H1 (cell line): ENCODE measurements around the gene PLXNA4. TPM values are rescaled to one million over a fixed set of nuclear protein-coding genes. Genes with fewer than 3 reads are reported as not detected.

Source experiments
- CTCF ChIA-PET: fragments of 300-600 bp; sonication (Branson Sonifier 250); formaldehyde crosslinking; loops from one replicate; lab custom pipeline; 2021; ENCODE audit not compliant: partially characterized antibody; lab: Charles Lee
- POLR2A ChIA-PET: fragments of 300-600 bp; sonication (Branson Sonifier 250); formaldehyde crosslinking; loops from one replicate; lab custom pipeline; 2021; ENCODE audit warnings: inconsistent platforms; ENCODE audit not compliant: partially characterized antibody; lab: Charles Lee
- DNase-seq, 2 experiments: peaks; one replicate each; pipeline versions ENCODE4 v3.0.0 to v3.0.0-alpha.2; 2010 to 2022; ENCODE audit warnings: low spot score in 2 of 2, low read depth in 1 of 2, mixed read lengths in 1 of 2
- FAIRE-seq: peaks from 2 replicates; lab custom pipeline; 2011; peaks lifted over from hg19 to GRCh38; lab: Jason Lieb, UNC
- H2AFZ ChIP-seq: 2 replicates; pipeline ENCODE4 v1.8.1; 2012; ENCODE audit warnings: low read length, inconsistent platforms
- H2AK5ac ChIP-seq: 2 replicates; pipeline ENCODE4 v1.6.1; 2013; ENCODE audit warnings: low read depth, low read length
- H2BK120ac ChIP-seq: replicated peaks from 2 replicates; pipeline ENCODE3; 2013; ENCODE audit warnings: low read depth, low read length, inconsistent platforms
- H2BK12ac ChIP-seq: 2 replicates; pipeline ENCODE4 v1.6.1; 2013; ENCODE audit warnings: low read depth, low read length
- H2BK15ac ChIP-seq: 2 replicates; pipeline ENCODE4 v1.6.1; 2013; ENCODE audit warnings: low read length
- H2BK20ac ChIP-seq: 2 replicates; pipeline ENCODE4 v1.6.1; 2013; ENCODE audit warnings: low read length
- H2BK5ac ChIP-seq: 2 replicates; pipeline ENCODE4 v1.6.1; 2013; ENCODE audit warnings: low read depth, low read length
- H3K14ac ChIP-seq: 2 replicates; pipeline ENCODE4 v1.6.1; 2013; ENCODE audit warnings: inconsistent platforms; ENCODE audit not compliant: insufficient read length
- H3K18ac ChIP-seq: 2 replicates; pipeline ENCODE4 v1.6.1; 2013; ENCODE audit warnings: low read length; ENCODE audit errors: extremely low read depth
- H3K23ac ChIP-seq: 2 replicates; pipeline ENCODE4 v1.6.1; 2013; ENCODE audit warnings: inconsistent platforms; ENCODE audit not compliant: insufficient read length
- H3K23me2 ChIP-seq: 2 replicates; pipeline ENCODE4 v1.6.1; 2013; ENCODE audit warnings: low read depth, low read length
- H3K27ac ChIP-seq: 2 replicates; pipeline ENCODE4 v1.6.1; 2011; ENCODE audit warnings: low read depth, low read length, inconsistent platforms
- H3K27me3 ChIP-seq, 4 experiments: replicated peaks in 1 of 4; 1 replicate in 1 of 4; 2 replicates in 3 of 4; pipeline versions ENCODE4 v1.6.1 to v1.8.1; 2011 to 2013; ENCODE audit warnings: low read length in 3 of 4, mild to moderate bottlenecking in 3 of 4, inconsistent platforms in 2 of 4, mixed read lengths in 2 of 4, moderate library complexity in 1 of 4; ENCODE audit not compliant: control insufficient read depth in 3 of 4, insufficient read depth in 3 of 4; ENCODE audit errors: extremely low read depth in 1 of 4
- H3K36me3 ChIP-seq, 4 experiments: 2 replicates each; pipeline versions ENCODE4 v1.6.1 to v1.8.1; 2011 to 2013; ENCODE audit warnings: mild to moderate bottlenecking in 4 of 4, low read length in 3 of 4, moderate library complexity in 2 of 4, control low read depth in 1 of 4, inconsistent platforms in 1 of 4; ENCODE audit not compliant: insufficient read depth in 4 of 4, control insufficient read depth in 2 of 4
- H3K4ac ChIP-seq: replicated peaks from 2 replicates; pipeline ENCODE3; 2013; ENCODE audit warnings: low read length, low read depth, mixed read lengths, inconsistent platforms; ENCODE audit not compliant: insufficient read length
- H3K4me1 ChIP-seq, 4 experiments: replicated peaks in 1 of 4; 1 replicate in 1 of 4; 2 replicates in 3 of 4; pipeline versions ENCODE4 v1.6.1 to v1.8.1; 2011 to 2013; ENCODE audit warnings: low read length in 3 of 4, inconsistent platforms in 2 of 4, mixed read lengths in 1 of 4; ENCODE audit not compliant: insufficient read depth in 4 of 4, control insufficient read depth in 3 of 4
- H3K4me2 ChIP-seq, 2 experiments: 2 replicates each; pipeline versions ENCODE4 v1.6.1 to v1.8.1; 2011 to 2013; ENCODE audit warnings: low read depth in 2 of 2, low read length in 2 of 2, control low read depth in 1 of 2, inconsistent platforms in 1 of 2, mild to moderate bottlenecking in 1 of 2; ENCODE audit not compliant: insufficient read depth in 1 of 2
- H3K4me3 ChIP-seq, 4 experiments: fragments of 200-600, 300-600 bp in 1 of 4; sonication (generic), shearing (Covaris generic), sonication (Bioruptor Twin) in 1 of 4; 2 replicates each; pipeline versions ENCODE4 v1.5.1 to v1.8.1; 2011 to 2016; ENCODE audit warnings: low read length in 4 of 4, low read depth in 3 of 4, control low read depth in 2 of 4, inconsistent platforms in 2 of 4, mild to moderate bottlenecking in 2 of 4, mixed read lengths in 1 of 4, moderate library complexity in 1 of 4; ENCODE audit not compliant: insufficient read depth in 2 of 4; ENCODE audit errors: extremely low read depth in 1 of 4
- H3K56ac ChIP-seq: replicated peaks from 2 replicates; pipeline ENCODE3; 2013; ENCODE audit warnings: low read depth, mild to moderate bottlenecking, mixed read lengths, low read length, inconsistent platforms; ENCODE audit not compliant: insufficient read length
- H3K79me1 ChIP-seq: 2 replicates; pipeline ENCODE4 v1.6.1; 2013; ENCODE audit warnings: low read depth, low read length, control low read depth
- H3K79me2 ChIP-seq, 2 experiments: 2 replicates each; pipeline versions ENCODE4 v1.6.1 to v1.8.1; 2012 to 2013; ENCODE audit warnings: low read length in 2 of 2, mild to moderate bottlenecking in 2 of 2, inconsistent platforms in 1 of 2; ENCODE audit not compliant: insufficient read depth in 2 of 2, control insufficient read depth in 1 of 2
- H3K9ac ChIP-seq, 4 experiments: replicated peaks in 1 of 4; 1 replicate in 1 of 4; 2 replicates in 3 of 4; pipeline versions ENCODE4 v1.6.1 to v1.8.1; 2011 to 2013; ENCODE audit warnings: low read depth in 3 of 4, low read length in 3 of 4, control low read depth in 2 of 4, mild to moderate bottlenecking in 2 of 4, moderate library complexity in 2 of 4, inconsistent platforms in 1 of 4; ENCODE audit errors: extremely low read depth in 1 of 4
- H3K9me3 ChIP-seq, 2 experiments: 2 replicates each; pipeline versions ENCODE4 v1.6.1 to v1.8.1; 2012 to 2013; ENCODE audit warnings: mild to moderate bottlenecking in 2 of 2, moderate library complexity in 2 of 2, control low read depth in 1 of 2, inconsistent platforms in 1 of 2, low read depth in 1 of 2, low read length in 1 of 2, mixed read lengths in 1 of 2; ENCODE audit not compliant: insufficient read depth in 2 of 2
- H4K20me1 ChIP-seq, 2 experiments: replicated peaks in 1 of 2; 2 replicates each; pipeline versions ENCODE3 to v1.8.1; 2011 to 2013; ENCODE audit warnings: inconsistent platforms in 2 of 2, low read length in 2 of 2, mild to moderate bottlenecking in 1 of 2; ENCODE audit not compliant: insufficient read depth in 2 of 2, control insufficient read depth in 1 of 2
- H4K5ac ChIP-seq: 2 replicates; pipeline ENCODE4 v1.6.1; 2013; ENCODE audit warnings: low read length, low read depth, mixed read lengths, inconsistent platforms; ENCODE audit not compliant: insufficient read length
- H4K8ac ChIP-seq: 2 replicates; pipeline ENCODE4 v1.8.0; 2013; ENCODE audit warnings: mild to moderate bottlenecking, moderate library complexity, low read length, inconsistent platforms; ENCODE audit not compliant: insufficient read depth; ENCODE audit errors: extremely low read depth
- H4K91ac ChIP-seq: replicated peaks from 2 replicates; pipeline ENCODE3; 2013; ENCODE audit warnings: low read length, mixed read lengths, inconsistent platforms; ENCODE audit not compliant: insufficient read length
- ATF3 ChIP-seq: IDR thresholded peaks from 2 replicates; pipeline ENCODE4 v1.6.1; 2011; ENCODE audit warnings: low read depth, mild to moderate bottlenecking, low read length; ENCODE audit not compliant: insufficient read depth
- CEBPB ChIP-seq: IDR thresholded peaks from 2 replicates; pipeline ENCODE4 v1.6.1; 2012; ENCODE audit warnings: low read depth, low read length
- KDM1A ChIP-seq: fragments of 200-600, 300-600 bp; sonication (generic); IDR thresholded peaks from 2 replicates; pipeline ENCODE4 v1.7.1; 2016; ENCODE audit warnings: mild to moderate bottlenecking, low read length, borderline replicate concordance
- SIX5 ChIP-seq: IDR thresholded peaks from 2 replicates; pipeline ENCODE4 v1.6.1; 2011; ENCODE audit warnings: mild to moderate bottlenecking, low read depth, low read length
- SP1 ChIP-seq: IDR thresholded peaks from 2 replicates; pipeline ENCODE4 v1.6.1; 2011; ENCODE audit warnings: low read depth, low read length
- TCF12 ChIP-seq: IDR thresholded peaks from 2 replicates; pipeline ENCODE4 v1.6.1; 2011; ENCODE audit warnings: low read depth, mild to moderate bottlenecking, low read length
- WGBS, 2 experiments: shearing (Covaris generic) in 1 of 2; methylation state at CpG; one replicate each; pipeline versions ENCODE4 v1.1.6 to v1.1.7; 2013 to 2015; ENCODE audit warnings: low lambda C conversion rate in 2 of 2, mixed read lengths in 2 of 2, inconsistent platforms in 1 of 2, low coverage in 1 of 2, missing lambda C conversion rate in 1 of 2; ENCODE audit not compliant: insufficient replicate concordance in 2 of 2, insufficient coverage in 1 of 2, insufficient read length in 1 of 2; ENCODE audit errors: extremely low coverage in 1 of 2, missing lambda C conversion rate in 1 of 2; 5-methylcytosine and 5-hydroxymethylcytosine counted together
- polyA plus RNA-seq, 7 experiments: library from polyadenylated mRNA; depleted of rRNA in 3 of 7; stranded (reverse) in 5 of 7; unstranded in 2 of 7; fragments of >200 nt in 5 of 7; fragments of 200-250 nt in 2 of 7; gene quantifications; 1 replicate in 5 of 7; 2 replicates in 1 of 7; 4 replicates in 1 of 7; pipeline versions ENCODE4 v1.2.1 to v1.2.3, GENCODE V29; 2011 to 2013; ENCODE audit warnings: missing spikeins in 2 of 7, mixed read lengths in 2 of 7
- total RNA-seq: library from RNA; stranded (reverse); fragmentation: NEBNext Ultra II Directional; extraction: Animal tissue kit (Norgen Biotek cat#: 25700); gene quantifications from 2 replicates; pipeline ENCODE4 v1.2.1, GENCODE V29; 2021

Gene PLXNA4
- total and polyA plus RNA-seq, 2 of the 8 experiments (the other 6 are each of a cell fraction or from before 2014, with no cell fraction given), result 0.76 to 0.79 TPM

- no peaks in the 10 kb centered on the region for H3K9me3 ChIP-seq
- no peak overlapping the region for H4K91ac ChIP-seq
- TF ChIP-seq ATF3 (no peak), SIX5 (no peak), SP1 (peak; percentile 78; the same call in 1 of the 2 replicates), KDM1A (no peak), TCF12 (no peak), CEBPB (0 out of 2 replicates have a peak, but pooled peaks have one; percentile 19)
- TF ChIP-seq, all 59 proteins: peak for 2
- H3K4ac ChIP-seq, result no peak overlapping the region
- H4K5ac ChIP-seq, result no peak overlapping the region
- no peak overlapping the region for H3K4me3 ChIP-seq
- H3K79me1 ChIP-seq, result no peaks in the 10 kb centered on the region
- H3K18ac ChIP-seq, result no peak overlapping the region
- no peak overlapping the region for H2BK120ac ChIP-seq
- no peak overlapping the region for H2BK5ac ChIP-seq
- no peak overlapping the region for H3K27ac ChIP-seq
- H4K8ac ChIP-seq, result no peak overlapping the region
- H2AFZ ChIP-seq, result no peak overlapping the region
- H3K4me2 ChIP-seq, result no peak overlapping the region
- H3K14ac ChIP-seq, result no peak overlapping the region
- no peak overlapping the region for H3K56ac ChIP-seq
- ChIA-PET CTCF (no interaction called here), POLR2A (no interaction called here)
- WGBS, 2 experiments, result 87% methylated on average over 8 of the region's 8 CpGs; no CpG with 5 or more reads in 1 of the 2 experiments
- H3K79me2 ChIP-seq, result no peaks in the 10 kb centered on the region
- H3K23me2 ChIP-seq, result no peaks in the 10 kb centered on the region
- H2AK5ac ChIP-seq, result no peak overlapping the region
- H3K23ac ChIP-seq, result no peak overlapping the region
- no peaks in the 10 kb centered on the region for H4K20me1 ChIP-seq
- H3K4me1 ChIP-seq, result no peaks in the 10 kb centered on the region; a peak in 1 of 7 replicates
- no peak overlapping the region for H2BK20ac ChIP-seq
- no peak overlapping the region for H2BK12ac ChIP-seq
- no peaks in the 10 kb centered on the region for H3K27me3 ChIP-seq
- no peak overlapping the region for H3K9ac ChIP-seq
- H3K36me3 ChIP-seq, result no peaks in the 10 kb centered on the region
- no peak overlapping the region for H2BK15ac ChIP-seq
- DNase-seq (no peak), FAIRE-seq (peak; percentile 19)
Measured at GRCh38 chr7:132084776-132085388, 491.4 kb downstream of the PLXNA4 start.
